Activated CD4-positive, alpha-beta T cell treated with anti-CD3 and anti-CD28 coated beads for 24 hours (primary cell): Measurements from ENCODE around the gene NRXN2.

ENCODE experiments used
- DNase-seq, 2 donors: peaks; one replicate each; pipeline ENCODE4 v3.0.0-alpha.2; 2020; ENCODE audit warnings: low read depth in 2 of 2

The NRXN2 gene

GRCh38 chr11:64743591-64744543 lies 20.9 kb upstream of the NRXN2 start, which contains the start of gene RASGRP2:
TSS of gene RASGRP2 (minus strand) at chr11:64744142. CDS start at chr11:64742866, 1,276 bp downstream.
- peak; percentile 65 to 66 for DNase-seq

- peak; percentile 65 to 69 for DNase-seq
Measured at GRCh38 chr11:64742889-64743590, 20.0 kb upstream of the NRXN2 start.

- DNase-seq: no peak
Measured at GRCh38 chr11:64742087-64742888, 19.3 kb upstream of the NRXN2 start.

GRCh38 chr11:64741375-64742086 lies 18.5 kb upstream of the NRXN2 start:
- DNase-seq: no peak

GRCh38 chr11:64739871-64740270 lies 16.9 kb upstream of the NRXN2 start:
- DNase-seq: no peak

- no peak for DNase-seq
Measured at GRCh38 chr11:64736654-64737053, 13.7 kb upstream of the NRXN2 start.

GRCh38 chr11:64735725-64736259 lies 12.8 kb upstream of the NRXN2 start:
- no peak for DNase-seq

- no peak for DNase-seq
Measured at GRCh38 chr11:64734811-64735724, 12.1 kb upstream of the NRXN2 start.

- no peak for DNase-seq
Measured at GRCh38 chr11:64731601-64732000, 8.6 kb upstream of the NRXN2 start.

- DNase-seq: no peak
Measured at GRCh38 chr11:64729851-64730382, 6.9 kb upstream of the NRXN2 start.

GRCh38 chr11:64728757-64729365 lies 5.9 kb upstream of the NRXN2 start:
- no peak for DNase-seq

- no peak for DNase-seq
Measured at GRCh38 chr11:64726867-64727530, 4.0 kb upstream of the NRXN2 start.

- no peak for DNase-seq
Measured at GRCh38 chr11:64726211-64726641, 3.2 kb upstream of the NRXN2 start.

- no peak for DNase-seq
Measured at GRCh38 chr11:64724863-64725532, 2.0 kb upstream of the NRXN2 start.

GRCh38 chr11:64723907-64724862 lies 1.2 kb upstream of the NRXN2 start:
- DNase-seq: no peak

- no peak for DNase-seq
Measured at GRCh38 chr11:64722141-64723065, 594 bp downstream of the NRXN2 start.
